ENCODE measurements around the gene C19orf12.

Gene C19orf12

GRCh38 chr19:29675120-29675649, 39.9 kb downstream of the C19orf12 start:
- no peak for TF ChIP-seq CTCF (IDR thresholded peaks at IDR 0.05)

- TF ChIP-seq CTCF (IDR thresholded peaks at IDR 0.05) = no peak
Measured at GRCh38 chr19:29674374-29675119, 40.5 kb downstream of the C19orf12 start.

GRCh38 chr19:29673451-29674371, 41.4 kb downstream of the C19orf12 start:
- TF ChIP-seq CTCF (IDR thresholded peaks at IDR 0.05) = no peak

- TF ChIP-seq CTCF (IDR thresholded peaks at IDR 0.05) = no peak
Measured at GRCh38 chr19:29672933-29673336, 42.1 kb downstream of the C19orf12 start.

GRCh38 chr19:29672319-29672932, 42.6 kb downstream of the C19orf12 start:
- TF ChIP-seq CTCF (IDR thresholded peaks at IDR 0.05) = no peak

GRCh38 chr19:29671393-29672160, 43.5 kb downstream of the C19orf12 start:
- no peak for TF ChIP-seq CTCF (IDR thresholded peaks at IDR 0.05)

GRCh38 chr19:29670255-29670654, 44.8 kb downstream of the C19orf12 start:
- TF ChIP-seq CTCF (IDR thresholded peaks at IDR 0.05) = no peak

Data from LNCAP (cell line).